Small intestine (tissue), 7 donors: ENCODE results near the gene PPM1L. TPM values are rescaled to one million over a fixed set of nuclear protein-coding genes. Genes with fewer than 3 reads are reported as not detected.
"Not testable (repeated sequence)": the region's sequence is repeated elsewhere in the genome, so short reads cannot be mapped to it uniquely, and the experiment has no call there.

Experiments
- DNase-seq, 2 donors: peaks; one replicate each; pipeline versions ENCODE4 v3.0.0 to v3.0.0-alpha.2; 2013
- FAIRE-seq: peaks from 2 replicates; lab custom pipeline; 2012; peaks lifted over from hg19 to GRCh38; lab: Jason Lieb, UNC
- H3K27ac ChIP-seq, 3 donors: one replicate each; pipeline ENCODE4 v1.5.1; 2013; ENCODE audit warnings: low read length in 2 of 3, mild to moderate bottlenecking in 2 of 3, control low read depth in 1 of 3, inconsistent platforms in 1 of 3, low read depth in 1 of 3, moderate library complexity in 1 of 3
- H3K27me3 ChIP-seq, 3 donors: one replicate each; pipeline ENCODE4 v1.6.1; 2013; ENCODE audit warnings: low read length in 3 of 3, inconsistent platforms in 1 of 3; ENCODE audit not compliant: control insufficient read depth in 3 of 3, insufficient read depth in 3 of 3
- H3K36me3 ChIP-seq, 3 donors: one replicate each; pipeline ENCODE4 v1.6.1; 2013; ENCODE audit warnings: low read length in 3 of 3, inconsistent platforms in 1 of 3, low read depth in 1 of 3, mild to moderate bottlenecking in 1 of 3, moderate library complexity in 1 of 3; ENCODE audit not compliant: control insufficient read depth in 3 of 3, insufficient read depth in 2 of 3
- H3K4me1 ChIP-seq, 3 donors: one replicate each; pipeline ENCODE4 v1.6.1; 2013; ENCODE audit warnings: low read length in 2 of 3, inconsistent platforms in 1 of 3, low read depth in 1 of 3, mild to moderate bottlenecking in 1 of 3, moderate library complexity in 1 of 3; ENCODE audit not compliant: control insufficient read depth in 3 of 3, insufficient read depth in 2 of 3
- H3K4me3 ChIP-seq, 3 donors: one replicate each; pipeline ENCODE4 v1.5.1; 2013; ENCODE audit warnings: low read length in 3 of 3, control low read depth in 1 of 3, inconsistent platforms in 1 of 3, low read depth in 1 of 3, mild to moderate bottlenecking in 1 of 3, moderate library complexity in 1 of 3
- H3K9me3 ChIP-seq, 2 donors: one replicate each; pipeline ENCODE4 v1.6.1; 2013; ENCODE audit warnings: low read depth in 1 of 2, low read length in 1 of 2; ENCODE audit not compliant: control insufficient read depth in 2 of 2, insufficient read depth in 1 of 2
- WGBS, 3 donors: extraction: QIAGEN DNeasy Blood & Tissue Kit; methylation state at CpG; one replicate each; pipeline ENCODE4 v1.1.7; 2013; 5-methylcytosine and 5-hydroxymethylcytosine counted together
- polyA plus RNA-seq, 4 donors: library from polyadenylated mRNA; stranded (reverse) in 3 of 4; unstranded in 1 of 4; fragments of 200-250 nt in 3 of 4; fragments of 120-200 nt in 1 of 4; gene quantifications; one replicate each; pipeline versions ENCODE4 v1.2.1 to v1.2.3, GENCODE V29; 2013
- donor health status: healthy with polysubstance abuse.
- donor health status: control.
- donor health status: control.
- donor health status: Bipolar disorder and iron deficiency.
- donor health status: healthy.

Gene PPM1L
- polyA plus RNA-seq, 4 donors: 0.27 to 3.2 (median 1.4) TPM

- peak overlapping the region in 1 of 3 donors; percentile 1 for H3K27ac ChIP-seq
- FAIRE-seq: no peak
- DNase-seq: peak in 1 of 2 donors; percentile 31
- H3K27me3 ChIP-seq: no peaks in the 10 kb centered on the region
- no peaks in the 10 kb centered on the region for H3K4me1 ChIP-seq
- no peak overlapping the region for H3K4me3 ChIP-seq
- H3K36me3 ChIP-seq: no peaks in the 10 kb centered on the region
- H3K9me3 ChIP-seq: peaks cover 0 to 11% of the 10 kb centered on the region in 2 donors
- WGBS, 3 donors: 69 to 87% (median 84%) methylated on average over 6 of the region's 6 CpGs
Observed at GRCh38 chr3:161026612-161027510, 270.8 kb downstream of the PPM1L start.

- H3K9me3 ChIP-seq: peaks cover 0 to 6% of the 10 kb centered on the region in 2 donors
- H3K36me3 ChIP-seq: no peaks in the 10 kb centered on the region
- H3K4me1 ChIP-seq: no peaks in the 10 kb centered on the region
- WGBS, 3 donors: 73 to 79% (median 75%) methylated on average over 5 of the region's 5 CpGs
- FAIRE-seq: no peak
- DNase-seq: no peak
- no peaks in the 10 kb centered on the region for H3K27me3 ChIP-seq
- H3K27ac ChIP-seq: no peak overlapping the region
- no peak overlapping the region for H3K4me3 ChIP-seq
Observed at GRCh38 chr3:161028555-161029153, 272.6 kb downstream of the PPM1L start.

- Histone ChIP-seq H3K27me3 (no peaks in the 10 kb centered on the region), H3K36me3 (no peaks in the 10 kb centered on the region), H3K4me1 (no peaks in the 10 kb centered on the region), H3K9me3 (no peaks in the 10 kb centered on the region), H3K27ac (no peak overlapping the region), H3K4me3 (no peak overlapping the region)
- FAIRE-seq: no peak
- WGBS, 3 donors: 93 to 100% (median 97%) methylated on average over 1 of the region's 1 CpG
- no peak for DNase-seq
Observed at GRCh38 chr3:161031134-161031533, 275.1 kb downstream of the PPM1L start.

- not testable (repeated sequence) for H3K4me3 ChIP-seq, H3K4me1 ChIP-seq, H3K27ac ChIP-seq, FAIRE-seq, H3K27me3 ChIP-seq, H3K9me3 ChIP-seq, DNase-seq, H3K36me3 ChIP-seq
- 51 to 80% (median 61%) methylated on average over 5 of the region's 5 CpGs for WGBS, 3 donors
Observed at GRCh38 chr3:161034913-161035550, 279.0 kb downstream of the PPM1L start.

GRCh38 chr3:161035711-161036110 lies 279.7 kb downstream of the PPM1L start:
- Histone ChIP-seq H3K27ac (no peak overlapping the region), H3K4me3 (no peak overlapping the region), H3K27me3 (no peaks in the 10 kb centered on the region), H3K36me3 (no peaks in the 10 kb centered on the region), H3K4me1 (no peaks in the 10 kb centered on the region), H3K9me3 (no peaks in the 10 kb centered on the region)
- 46 to 75% (median 72%) methylated on average over 2 of the region's 2 CpGs for WGBS, 3 donors
- no peak for FAIRE-seq
- no peak for DNase-seq

- no peak overlapping the region for H3K27ac ChIP-seq
- no peak for FAIRE-seq
- H3K4me3 ChIP-seq: no peak overlapping the region
Observed at GRCh38 chr3:161038725-161039124, 282.7 kb downstream of the PPM1L start.

GRCh38 chr3:161042023-161042501 lies 286.0 kb downstream of the PPM1L start:
- 75 to 87% (median 85%) methylated on average over 2 of the region's 2 CpGs for WGBS, 3 donors
- Histone ChIP-seq H3K27ac (no peak overlapping the region), H3K4me3 (no peak overlapping the region), H3K27me3 (no peaks in the 10 kb centered on the region), H3K4me1 (no peaks in the 10 kb centered on the region), H3K9me3 (no peaks in the 10 kb centered on the region), H3K36me3 (no peaks in the 10 kb centered on the region)
- FAIRE-seq (no peak), DNase-seq (peak in 1 of 2 donors; percentile 8)

More at GRCh38 chr3:161038725-161039124, 282.7 kb downstream of the PPM1L start:
- H3K36me3 ChIP-seq: no peaks in the 10 kb centered on the region
- no peaks in the 10 kb centered on the region for H3K4me1 ChIP-seq
- peak in 1 of 2 donors; percentile 9 for DNase-seq
- no peaks in the 10 kb centered on the region for H3K9me3 ChIP-seq
- no peaks in the 10 kb centered on the region for H3K27me3 ChIP-seq
- WGBS, 3 donors: 61 to 70% (median 62%) methylated on average over 3 of the region's 3 CpGs

GRCh38 chr3:161043336-161044035 lies 287.5 kb downstream of the PPM1L start:
- H3K36me3 ChIP-seq: no peaks in the 10 kb centered on the region
- no peak overlapping the region for H3K4me3 ChIP-seq
- H3K27me3 ChIP-seq: no peaks in the 10 kb centered on the region
- DNase-seq (no peak), FAIRE-seq (no peak)
- H3K27ac ChIP-seq: no peak overlapping the region
- H3K4me1 ChIP-seq: no peaks in the 10 kb centered on the region
- H3K9me3 ChIP-seq: no peaks in the 10 kb centered on the region
- WGBS, 3 donors: 79 to 88% (median 85%) methylated on average over 5 of the region's 5 CpGs
